ENCODE results near the gene ROCK2. TPM values are rescaled to one million over a fixed set of nuclear protein-coding genes. Genes with fewer than 3 reads are reported as not detected.

The ROCK2 gene
- total and polyA plus RNA-seq, 4 donors, result 21.3 to 68.3 (median 36.7) TPM

- Histone ChIP-seq H3K27ac (ENCODE audit: low read depth, low read length) (no peak overlapping the region), H3K36me3 (ENCODE audit: control insufficient read depth, insufficient read depth, low read length) (no peaks in the 10 kb centered on the region), H3K4me1 (ENCODE audit: control insufficient read depth, insufficient read depth, low read length) (no peaks in the 10 kb centered on the region), H3K9me3 (ENCODE audit: control insufficient read depth, insufficient read depth, low read length) (no peaks in the 10 kb centered on the region), H3K27me3 (ENCODE audit: control insufficient read depth, insufficient read depth, low read length) (no peaks in the 10 kb centered on the region), H3K4me3 (ENCODE audit: low read depth, low read length) (no peak overlapping the region)
- no peak for DNase-seq (ENCODE audit: low read depth in 4 of 6, low spot score in 6 of 6)
Observed at GRCh38 chr2:11319939-11320338, 24.5 kb downstream of the ROCK2 start.

- WGBS (ENCODE audit: insufficient coverage), result no CpG with 5 or more reads among the region's 1 CpG
- H3K4me1 ChIP-seq (ENCODE audit: control insufficient read depth, insufficient read depth, low read length), result no peaks in the 10 kb centered on the region
- H3K27me3 ChIP-seq (ENCODE audit: control insufficient read depth, insufficient read depth, low read length), result no peaks in the 10 kb centered on the region
- H3K27ac ChIP-seq (ENCODE audit: low read depth, low read length), result no peak overlapping the region
- H3K9me3 ChIP-seq (ENCODE audit: control insufficient read depth, insufficient read depth, low read length), result no peaks in the 10 kb centered on the region
- H3K36me3 ChIP-seq (ENCODE audit: control insufficient read depth, insufficient read depth, low read length), result no peaks in the 10 kb centered on the region
- H3K4me3 ChIP-seq (ENCODE audit: low read depth, low read length), result no peak overlapping the region
- no peak for DNase-seq (ENCODE audit: low read depth in 4 of 6, low spot score in 6 of 6)
Observed at GRCh38 chr2:11315074-11315705, 29.2 kb downstream of the ROCK2 start.

GRCh38 chr2:11314487-11314886, 29.9 kb downstream of the ROCK2 start:
- no peak overlapping the region for H3K27ac ChIP-seq (ENCODE audit: low read depth, low read length)
- no peaks in the 10 kb centered on the region for H3K4me1 ChIP-seq (ENCODE audit: control insufficient read depth, insufficient read depth, low read length)
- H3K4me3 ChIP-seq (ENCODE audit: low read depth, low read length), result no peak overlapping the region
- peak in 1 of 6 donors; percentile 65 for DNase-seq (ENCODE audit: low read depth in 4 of 6, low spot score in 6 of 6)
- no peaks in the 10 kb centered on the region for H3K9me3 ChIP-seq (ENCODE audit: control insufficient read depth, insufficient read depth, low read length)
- H3K27me3 ChIP-seq (ENCODE audit: control insufficient read depth, insufficient read depth, low read length), result no peaks in the 10 kb centered on the region
- 100% methylated on average over 1 of the region's 1 CpG for WGBS (ENCODE audit: insufficient coverage)
- H3K36me3 ChIP-seq (ENCODE audit: control insufficient read depth, insufficient read depth, low read length), result no peaks in the 10 kb centered on the region

GRCh38 chr2:11312770-11313471, 31.5 kb downstream of the ROCK2 start:
- H3K4me3 ChIP-seq (ENCODE audit: low read depth, low read length), result no peak overlapping the region
- no peaks in the 10 kb centered on the region for H3K9me3 ChIP-seq (ENCODE audit: control insufficient read depth, insufficient read depth, low read length)
- WGBS (ENCODE audit: insufficient coverage), result no CpG with 5 or more reads among the region's 6 CpGs
- DNase-seq (ENCODE audit: low read depth in 4 of 6, low spot score in 6 of 6), result no peak
- H3K27ac ChIP-seq (ENCODE audit: low read depth, low read length), result no peak overlapping the region
- no peaks in the 10 kb centered on the region for H3K36me3 ChIP-seq (ENCODE audit: control insufficient read depth, insufficient read depth, low read length)
- H3K27me3 ChIP-seq (ENCODE audit: control insufficient read depth, insufficient read depth, low read length), result no peaks in the 10 kb centered on the region
- no peaks in the 10 kb centered on the region for H3K4me1 ChIP-seq (ENCODE audit: control insufficient read depth, insufficient read depth, low read length)

- Histone ChIP-seq H3K4me3 (ENCODE audit: low read depth, low read length) (no peak overlapping the region), H3K9me3 (ENCODE audit: control insufficient read depth, insufficient read depth, low read length) (no peaks in the 10 kb centered on the region), H3K4me1 (ENCODE audit: control insufficient read depth, insufficient read depth, low read length) (no peaks in the 10 kb centered on the region), H3K36me3 (ENCODE audit: control insufficient read depth, insufficient read depth, low read length) (no peaks in the 10 kb centered on the region), H3K27ac (ENCODE audit: low read depth, low read length) (no peak overlapping the region), H3K27me3 (ENCODE audit: control insufficient read depth, insufficient read depth, low read length) (no peaks in the 10 kb centered on the region)
- 50% methylated on average over 1 of the region's 7 CpGs for WGBS (ENCODE audit: insufficient coverage)
- no peak for DNase-seq (ENCODE audit: low read depth in 4 of 6, low spot score in 6 of 6)
Observed at GRCh38 chr2:11311543-11311942, 32.9 kb downstream of the ROCK2 start.

- Histone ChIP-seq H3K27me3 (ENCODE audit: control insufficient read depth, insufficient read depth, low read length) (no peaks in the 10 kb centered on the region), H3K4me1 (ENCODE audit: control insufficient read depth, insufficient read depth, low read length) (no peaks in the 10 kb centered on the region), H3K36me3 (ENCODE audit: control insufficient read depth, insufficient read depth, low read length) (no peaks in the 10 kb centered on the region), H3K4me3 (ENCODE audit: low read depth, low read length) (no peak overlapping the region), H3K27ac (ENCODE audit: low read depth, low read length) (no peak overlapping the region), H3K9me3 (ENCODE audit: control insufficient read depth, insufficient read depth, low read length) (no peaks in the 10 kb centered on the region)
- no peak for DNase-seq (ENCODE audit: low read depth in 4 of 6, low spot score in 6 of 6)
- no CpG with 5 or more reads among the region's 5 CpGs for WGBS (ENCODE audit: insufficient coverage)
Observed at GRCh38 chr2:11310212-11310611, 34.2 kb downstream of the ROCK2 start.

- Histone ChIP-seq H3K4me1 (ENCODE audit: control insufficient read depth, insufficient read depth, low read length) (no peaks in the 10 kb centered on the region), H3K27ac (ENCODE audit: low read depth, low read length) (no peak overlapping the region), H3K36me3 (ENCODE audit: control insufficient read depth, insufficient read depth, low read length) (no peaks in the 10 kb centered on the region), H3K4me3 (ENCODE audit: low read depth, low read length) (no peak overlapping the region), H3K27me3 (ENCODE audit: control insufficient read depth, insufficient read depth, low read length) (no peaks in the 10 kb centered on the region), H3K9me3 (ENCODE audit: control insufficient read depth, insufficient read depth, low read length) (no peaks in the 10 kb centered on the region)
- no CpG with 5 or more reads among the region's 5 CpGs for WGBS (ENCODE audit: insufficient coverage)
- no peak for DNase-seq (ENCODE audit: low read depth in 4 of 6, low spot score in 6 of 6)
Observed at GRCh38 chr2:11309706-11310105, 34.7 kb downstream of the ROCK2 start.

GRCh38 chr2:11307764-11308415, 36.5 kb downstream of the ROCK2 start:
- H3K36me3 ChIP-seq (ENCODE audit: control insufficient read depth, insufficient read depth, low read length), result no peaks in the 10 kb centered on the region
- no peak overlapping the region for H3K4me3 ChIP-seq (ENCODE audit: low read depth, low read length)
- H3K9me3 ChIP-seq (ENCODE audit: control insufficient read depth, insufficient read depth, low read length), result no peaks in the 10 kb centered on the region
- no peaks in the 10 kb centered on the region for H3K27me3 ChIP-seq (ENCODE audit: control insufficient read depth, insufficient read depth, low read length)
- no peaks in the 10 kb centered on the region for H3K4me1 ChIP-seq (ENCODE audit: control insufficient read depth, insufficient read depth, low read length)
- no peak for DNase-seq (ENCODE audit: low read depth in 4 of 6, low spot score in 6 of 6)
- no peak overlapping the region for H3K27ac ChIP-seq (ENCODE audit: low read depth, low read length)
- WGBS (ENCODE audit: insufficient coverage), result 100% methylated on average over 1 of the region's 18 CpGs

- H3K36me3 ChIP-seq (ENCODE audit: control insufficient read depth, insufficient read depth, low read length), result no peaks in the 10 kb centered on the region
- H3K27ac ChIP-seq (ENCODE audit: low read depth, low read length), result no peak overlapping the region
- WGBS (ENCODE audit: insufficient coverage), result 100% methylated on average over 1 of the region's 1 CpG
- no peaks in the 10 kb centered on the region for H3K4me1 ChIP-seq (ENCODE audit: control insufficient read depth, insufficient read depth, low read length)
- no peaks in the 10 kb centered on the region for H3K27me3 ChIP-seq (ENCODE audit: control insufficient read depth, insufficient read depth, low read length)
- H3K4me3 ChIP-seq (ENCODE audit: low read depth, low read length), result no peak overlapping the region
- H3K9me3 ChIP-seq (ENCODE audit: control insufficient read depth, insufficient read depth, low read length), result no peaks in the 10 kb centered on the region
- DNase-seq (ENCODE audit: low read depth in 4 of 6, low spot score in 6 of 6), result no peak
Observed at GRCh38 chr2:11305958-11306357, 38.5 kb downstream of the ROCK2 start.

- H3K36me3 ChIP-seq (ENCODE audit: control insufficient read depth, insufficient read depth, low read length), result no peaks in the 10 kb centered on the region
- H3K4me1 ChIP-seq (ENCODE audit: control insufficient read depth, insufficient read depth, low read length), result no peaks in the 10 kb centered on the region
- no peaks in the 10 kb centered on the region for H3K9me3 ChIP-seq (ENCODE audit: control insufficient read depth, insufficient read depth, low read length)
- no peak overlapping the region for H3K4me3 ChIP-seq (ENCODE audit: low read depth, low read length)
- no CpG with 5 or more reads among the region's 4 CpGs for WGBS (ENCODE audit: insufficient coverage)
- no peak for DNase-seq (ENCODE audit: low read depth in 4 of 6, low spot score in 6 of 6)
- H3K27me3 ChIP-seq (ENCODE audit: control insufficient read depth, insufficient read depth, low read length), result no peaks in the 10 kb centered on the region
- no peak overlapping the region for H3K27ac ChIP-seq (ENCODE audit: low read depth, low read length)
Observed at GRCh38 chr2:11305338-11305737, 39.1 kb downstream of the ROCK2 start.
